Endodermal cell (in vitro differentiated cells): ENCODE results near the gene IGFL3. TPM values are rescaled to one million over a fixed set of nuclear protein-coding genes. Genes with fewer than 3 reads are reported as not detected.
A peak's percentile ranks its signal among the peaks of the same experiment; 100 is the strongest.
"Not testable (repeated sequence)": the region's sequence is repeated elsewhere in the genome, so short reads cannot be mapped to it uniquely, and the experiment has no call there.

Source experiments
- DNase-seq: peaks from one replicate; pipeline ENCODE4 v3.0.0-alpha.2; 2017
- H3K27ac ChIP-seq: 2 replicates; pipeline ENCODE4 v1.5.1; 2013; ENCODE audit warnings: mild to moderate bottlenecking, low read depth, low read length, moderate library complexity
- H3K27me3 ChIP-seq: 2 replicates; pipeline ENCODE4 v1.6.1; 2013; ENCODE audit warnings: mild to moderate bottlenecking, low read length, moderate library complexity; ENCODE audit not compliant: insufficient read depth, control insufficient read depth, poor library complexity, severe bottlenecking
- H3K36me3 ChIP-seq: 2 replicates; pipeline ENCODE4 v1.7.0; 2013; ENCODE audit warnings: mild to moderate bottlenecking, low read length, moderate library complexity; ENCODE audit not compliant: control insufficient read depth, insufficient read depth
- H3K4me1 ChIP-seq: one replicate; pipeline ENCODE4 v1.7.0; 2013; ENCODE audit warnings: low read length; ENCODE audit not compliant: control insufficient read depth, insufficient read depth
- H3K4me3 ChIP-seq: 2 replicates; pipeline ENCODE4 v1.5.1; 2013; ENCODE audit warnings: mild to moderate bottlenecking, low read length, moderate library complexity
- H3K9ac ChIP-seq: 2 replicates; pipeline ENCODE4 v1.6.1; 2013; ENCODE audit warnings: mild to moderate bottlenecking, low read length, moderate library complexity; ENCODE audit not compliant: poor library complexity, severe bottlenecking; ENCODE audit errors: extremely low read depth
- H3K9me3 ChIP-seq: 2 replicates; pipeline ENCODE4 v1.6.1; 2013; ENCODE audit warnings: mild to moderate bottlenecking, low read length, moderate library complexity; ENCODE audit not compliant: control insufficient read depth
- H3K27ac Mint-ChIP-seq: 2 replicates; pipeline ENCODE4 v1.8.0; 2020; ENCODE audit warnings: mixed read lengths
- H3K27me3 Mint-ChIP-seq: 2 replicates; pipeline ENCODE4 v1.8.0; 2021; ENCODE audit warnings: mild to moderate bottlenecking, mixed read lengths; ENCODE audit not compliant: insufficient read depth
- H3K36me3 Mint-ChIP-seq: 2 replicates; pipeline ENCODE4 v1.8.0; 2020; ENCODE audit warnings: low read depth, mixed read lengths
- H3K4me1 Mint-ChIP-seq: 2 replicates; pipeline ENCODE4 v1.8.0; 2020; ENCODE audit warnings: mixed read lengths
- H3K4me3 Mint-ChIP-seq: 2 replicates; pipeline ENCODE4 v1.8.0; 2020; ENCODE audit warnings: mild to moderate bottlenecking, moderate library complexity, mixed read lengths
- H3K9me3 Mint-ChIP-seq: 2 replicates; pipeline ENCODE4 v1.8.0; 2020; ENCODE audit warnings: mild to moderate bottlenecking, mixed read lengths
- WGBS, 2 experiments: methylation state at CpG; one replicate each; pipeline versions ENCODE4 v1.1.5 to v1.1.7; 2013; ENCODE audit warnings: missing lambda C conversion rate in 2 of 2, mixed read lengths in 1 of 2; ENCODE audit not compliant: insufficient coverage in 1 of 2, insufficient read length in 1 of 2; 5-methylcytosine and 5-hydroxymethylcytosine counted together
- long read RNA-seq, 4 experiments: library from polyadenylated mRNA in 2 of 4; library from RNA in 1 of 4; library from capped mRNA in 1 of 4; stranded (forward) in 3 of 4; unstranded in 1 of 4; transcript quantifications; one replicate each; pipeline ENCODE4 v2.0.0, GENCODE V29; 2020 to 2021; ENCODE audit warnings: inconsistent platforms in 1 of 4
- polyA plus RNA-seq, 2 experiments: library from polyadenylated mRNA; stranded (reverse); fragments of 50-300 nt; gene quantifications; one replicate each; pipeline ENCODE4 v1.2.3, GENCODE V29; 2013
- total RNA-seq, 2 donors: library from RNA; stranded (reverse); fragmentation: NEBNext Ultra II Directional in 1 of 2; extraction: Animal tissue kit (Norgen Biotek cat#: 25700) in 1 of 2; gene quantifications; 2 replicates in 1 of 2; 3 replicates in 1 of 2; pipeline ENCODE4 v1.2.1, GENCODE V29; 2021
- TF ChIP-seq, protein P1 (sequence below): fragments of 200-600 bp; sonication (generic); conservative IDR thresholded peaks from 2 replicates; pipeline ENCODE4 v1.5.0; 2021; ENCODE audit warnings: antibody characterized with exemption, mild to moderate bottlenecking

IGFL3 gene
- total RNA-seq, result 1 to 10 TPM in 1 of 2 donors, under 1 TPM in 1; 0.88 to 2.1 TPM
- 0.39 TPM for polyA plus RNA-seq (2013, experiment 1 of 2)
- 0.79 TPM for polyA plus RNA-seq (2013, experiment 2 of 2)
- long read RNA-seq, experiment 1, partial matches to known transcripts, result 0 of 1 reads
- long read RNA-seq, experiment 1, other reads (novel, unspliced or antisense), result 1 of 1 reads
- long read RNA-seq, experiment 2, partial matches to known transcripts, result 0 of 1 reads
- long read RNA-seq, experiment 2, other reads (novel, unspliced or antisense), result 1 of 1 reads
- long read RNA-seq, experiment 3, result 0 reads
- long read RNA-seq, experiment 4, result 0 reads

DNA sequence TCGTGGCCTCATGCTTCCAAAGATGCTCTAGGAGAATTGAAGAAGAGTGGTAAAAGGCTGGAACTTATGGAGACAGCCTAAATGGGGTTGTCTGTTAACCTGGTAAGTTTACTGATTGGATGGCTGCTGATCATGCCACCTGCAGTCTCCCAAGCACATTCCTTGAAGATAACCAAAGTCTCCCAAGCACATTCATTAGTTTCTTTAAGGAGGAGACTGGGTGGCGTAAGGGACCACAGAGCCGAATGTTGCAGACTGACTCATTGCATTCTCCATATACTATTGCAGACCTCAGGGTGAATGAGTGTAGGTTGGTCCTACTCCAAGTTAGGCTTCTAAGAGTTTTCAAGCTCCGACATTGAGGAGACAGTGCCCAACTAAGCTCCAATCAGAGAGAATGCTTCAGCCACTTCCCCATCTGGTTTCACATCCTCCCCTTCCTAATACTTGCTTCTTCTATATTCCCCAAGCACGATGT, at the start of gene IGFL3:
Gene IGFL3, minus strand, starts transcription at position 51 of the 478 bp plus-strand sequence. Its CDS starts 39 bp downstream, at position 12.
- H3K36me3 ChIP-seq, result no peaks in the 10 kb centered on the region
- Mint-ChIP-seq H3K4me3 (no peak within 1 kb of the TSS), H3K4me1 (peaks cover 13% of the 10 kb centered on the region), H3K9me3 (peaks cover 6% of the 10 kb centered on the region), H3K27ac (no peak within 1 kb of the TSS), H3K36me3 (no peaks in the 10 kb centered on the region), H3K27me3 (peaks cover 29% of the 10 kb centered on the region)
- TF ChIP-seq, protein P1, sequence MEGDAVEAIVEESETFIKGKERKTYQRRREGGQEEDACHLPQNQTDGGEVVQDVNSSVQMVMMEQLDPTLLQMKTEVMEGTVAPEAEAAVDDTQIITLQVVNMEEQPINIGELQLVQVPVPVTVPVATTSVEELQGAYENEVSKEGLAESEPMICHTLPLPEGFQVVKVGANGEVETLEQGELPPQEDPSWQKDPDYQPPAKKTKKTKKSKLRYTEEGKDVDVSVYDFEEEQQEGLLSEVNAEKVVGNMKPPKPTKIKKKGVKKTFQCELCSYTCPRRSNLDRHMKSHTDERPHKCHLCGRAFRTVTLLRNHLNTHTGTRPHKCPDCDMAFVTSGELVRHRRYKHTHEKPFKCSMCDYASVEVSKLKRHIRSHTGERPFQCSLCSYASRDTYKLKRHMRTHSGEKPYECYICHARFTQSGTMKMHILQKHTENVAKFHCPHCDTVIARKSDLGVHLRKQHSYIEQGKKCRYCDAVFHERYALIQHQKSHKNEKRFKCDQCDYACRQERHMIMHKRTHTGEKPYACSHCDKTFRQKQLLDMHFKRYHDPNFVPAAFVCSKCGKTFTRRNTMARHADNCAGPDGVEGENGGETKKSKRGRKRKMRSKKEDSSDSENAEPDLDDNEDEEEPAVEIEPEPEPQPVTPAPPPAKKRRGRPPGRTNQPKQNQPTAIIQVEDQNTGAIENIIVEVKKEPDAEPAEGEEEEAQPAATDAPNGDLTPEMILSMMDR, result no peak
- no peak for DNase-seq
- H3K9ac ChIP-seq, result no peak within 1 kb of the TSS
- peaks cover 9% of the 10 kb centered on the region for H3K9me3 ChIP-seq
- H3K27me3 ChIP-seq, result peaks cover 5% of the 10 kb centered on the region
- H3K27ac ChIP-seq, result no peak within 1 kb of the TSS
- 89 to 92% methylated on average over 3 to 5 of the region's 5 CpGs for WGBS, 2 experiments
- no peak within 1 kb of the TSS for H3K4me3 ChIP-seq
- peaks cover 2% of the 10 kb centered on the region for H3K4me1 ChIP-seq

DNA sequence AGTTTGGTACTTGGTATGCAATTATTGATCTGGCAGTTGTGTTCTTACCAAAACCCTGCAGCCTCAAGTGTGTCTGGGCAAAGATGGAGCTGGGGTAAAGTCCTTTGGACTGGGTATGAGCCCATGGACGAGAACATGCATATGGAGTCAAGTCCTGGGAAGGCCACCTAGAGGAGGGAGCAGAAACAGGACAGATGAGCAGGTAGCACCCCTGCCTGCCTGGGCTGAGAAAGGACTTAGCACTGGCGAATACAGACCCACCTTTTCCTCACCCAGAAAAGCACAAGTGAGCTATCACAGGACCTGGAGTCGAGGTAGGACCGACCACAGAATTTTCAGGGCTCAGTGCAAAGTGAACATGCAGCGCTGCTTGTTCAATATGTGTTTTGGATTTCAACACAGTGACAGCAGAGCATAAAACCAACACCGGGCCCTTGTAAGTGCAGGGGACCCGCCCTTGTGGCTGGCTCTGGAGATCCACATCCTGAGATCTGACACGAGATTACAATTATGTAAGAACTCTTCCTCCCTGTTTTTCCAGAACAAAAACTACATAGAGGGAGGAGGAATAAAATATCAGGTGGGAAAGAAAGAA, 49.5 kb upstream of the IGFL3 start:
- Histone ChIP-seq H3K27me3 (no peaks in the 10 kb centered on the region), H3K9ac (no peak overlapping the region), H3K4me1 (peaks cover 3% of the 10 kb centered on the region), H3K36me3 (no peaks in the 10 kb centered on the region), H3K9me3 (peaks cover 22% of the 10 kb centered on the region), H3K4me3 (no peak overlapping the region), H3K27ac (no peak overlapping the region)
- Mint-ChIP-seq H3K4me3 (no peak overlapping the region), H3K4me1 (peaks cover 12% of the 10 kb centered on the region), H3K9me3 (peaks cover 30% of the 10 kb centered on the region), H3K36me3 (peaks cover 5% of the 10 kb centered on the region), H3K27me3 (no peaks in the 10 kb centered on the region), H3K27ac (no peak overlapping the region)
- WGBS, 2 experiments, result 85 to 94% methylated on average over 6 to 8 of the region's 8 CpGs
- DNase-seq, result peak; percentile 57
- TF ChIP-seq, protein P1, result peak; percentile 56

DNA sequence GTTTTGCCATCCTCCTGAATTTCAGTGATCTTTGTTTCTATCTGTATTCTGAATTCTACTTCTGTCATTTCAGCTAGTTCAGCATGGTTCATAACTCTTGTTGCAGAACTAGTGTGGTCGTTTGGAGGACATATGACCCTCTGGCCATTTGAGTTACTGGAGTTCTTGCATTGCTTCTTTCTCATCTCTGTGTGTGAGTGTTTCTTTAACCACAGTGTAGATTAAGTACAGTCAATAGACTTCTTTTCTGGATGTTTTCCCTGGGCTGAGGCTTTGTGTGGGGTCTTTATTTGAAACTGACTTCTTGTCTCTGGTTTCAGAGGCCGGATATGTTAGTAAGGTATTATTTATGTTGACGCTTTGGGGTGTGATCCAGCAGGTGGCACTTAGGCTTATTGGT, 38.2 kb upstream of the IGFL3 start:
- peaks cover 8% of the 10 kb centered on the region for H3K27me3 Mint-ChIP-seq
- H3K27me3 ChIP-seq, result no peaks in the 10 kb centered on the region
- no peaks in the 10 kb centered on the region for H3K4me1 ChIP-seq
- WGBS, 2 experiments, result 71 to 86% methylated on average over 1 to 3 of the region's 3 CpGs
- DNase-seq, result no peak
- TF ChIP-seq, protein P1, result no peak
- H3K9me3 Mint-ChIP-seq, result peaks cover 33% of the 10 kb centered on the region
- H3K9ac ChIP-seq, result no peak overlapping the region
- no peak overlapping the region for H3K27ac Mint-ChIP-seq
- no peaks in the 10 kb centered on the region for H3K36me3 Mint-ChIP-seq
- H3K4me3 Mint-ChIP-seq, result no peak overlapping the region
- peaks cover 13% of the 10 kb centered on the region for H3K9me3 ChIP-seq
- no peaks in the 10 kb centered on the region for H3K36me3 ChIP-seq
- no peak overlapping the region for H3K27ac ChIP-seq
- H3K4me1 Mint-ChIP-seq, result peaks cover 6% of the 10 kb centered on the region
- H3K4me3 ChIP-seq, result no peak overlapping the region

DNA sequence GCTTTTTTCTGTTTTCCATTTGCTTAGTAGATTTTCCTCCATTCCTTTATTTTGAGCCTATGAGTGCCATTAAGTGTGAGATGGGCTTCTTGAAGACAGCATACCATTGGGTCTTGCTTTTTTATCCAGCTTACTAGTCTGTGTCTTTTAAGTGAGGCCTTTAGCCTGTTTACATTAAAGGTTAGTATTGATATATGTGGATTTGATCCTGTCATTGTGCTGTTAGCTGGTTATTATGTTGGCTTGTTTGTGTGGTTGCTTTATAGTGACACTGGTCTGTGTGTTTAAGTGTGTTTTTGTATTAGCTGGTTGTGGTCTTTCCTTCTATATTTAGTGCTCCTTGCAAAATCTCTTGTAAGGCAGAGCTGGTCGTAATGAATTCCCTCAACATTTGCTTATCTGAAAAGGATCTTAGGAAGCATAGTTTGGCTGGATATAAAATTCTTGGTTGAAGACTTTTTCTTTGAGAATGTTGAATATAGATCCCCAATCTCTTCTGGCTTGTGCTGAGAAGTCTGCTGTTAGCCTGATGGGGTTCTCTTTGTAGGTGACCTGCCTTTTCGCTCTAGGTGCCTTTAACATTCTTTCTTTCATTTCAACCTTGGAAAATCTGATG, 37.3 kb upstream of the IGFL3 start:
- not testable (repeated sequence) for H3K36me3 Mint-ChIP-seq, H3K27ac ChIP-seq, H3K36me3 ChIP-seq, H3K27me3 ChIP-seq, H3K27ac Mint-ChIP-seq, H3K27me3 Mint-ChIP-seq, H3K9ac ChIP-seq, DNase-seq, H3K4me3 Mint-ChIP-seq, H3K4me1 ChIP-seq, H3K4me1 Mint-ChIP-seq, H3K4me3 ChIP-seq
- H3K9me3 ChIP-seq, result peaks cover 13% of the 10 kb centered on the region
- WGBS, 2 experiments, result 86% methylated on average over 1 of the region's 2 CpGs; no CpG with 5 or more reads in 1 of the 2 experiments
- H3K9me3 Mint-ChIP-seq, result peaks cover 33% of the 10 kb centered on the region
